H1 (cell line): Measurements from ENCODE around the gene FBXL16. TPM values are rescaled to one million over a fixed set of nuclear protein-coding genes. Genes with fewer than 3 reads are reported as not detected.

ENCODE experiments used
- CTCF ChIA-PET: fragments of 300-600 bp; sonication (Branson Sonifier 250); formaldehyde crosslinking; loops from one replicate; lab custom pipeline; 2021; ENCODE audit not compliant: partially characterized antibody; lab: Charles Lee
- POLR2A ChIA-PET: fragments of 300-600 bp; sonication (Branson Sonifier 250); formaldehyde crosslinking; loops from one replicate; lab custom pipeline; 2021; ENCODE audit warnings: inconsistent platforms; ENCODE audit not compliant: partially characterized antibody; lab: Charles Lee
- DNase-seq, 2 experiments: peaks; one replicate each; pipeline versions ENCODE4 v3.0.0 to v3.0.0-alpha.2; 2010 to 2022; ENCODE audit warnings: low spot score in 2 of 2, low read depth in 1 of 2, mixed read lengths in 1 of 2
- FAIRE-seq: peaks from 2 replicates; lab custom pipeline; 2011; peaks lifted over from hg19 to GRCh38; lab: Jason Lieb, UNC
- H2AFZ ChIP-seq: 2 replicates; pipeline ENCODE4 v1.8.1; 2012; ENCODE audit warnings: low read length, inconsistent platforms
- H2AK5ac ChIP-seq: 2 replicates; pipeline ENCODE4 v1.6.1; 2013; ENCODE audit warnings: low read depth, low read length
- H2BK120ac ChIP-seq: replicated peaks from 2 replicates; pipeline ENCODE3; 2013; ENCODE audit warnings: low read depth, low read length, inconsistent platforms
- H2BK12ac ChIP-seq: 2 replicates; pipeline ENCODE4 v1.6.1; 2013; ENCODE audit warnings: low read depth, low read length
- H2BK15ac ChIP-seq: 2 replicates; pipeline ENCODE4 v1.6.1; 2013; ENCODE audit warnings: low read length
- H2BK20ac ChIP-seq: 2 replicates; pipeline ENCODE4 v1.6.1; 2013; ENCODE audit warnings: low read length
- H2BK5ac ChIP-seq: 2 replicates; pipeline ENCODE4 v1.6.1; 2013; ENCODE audit warnings: low read depth, low read length
- H3K14ac ChIP-seq: 2 replicates; pipeline ENCODE4 v1.6.1; 2013; ENCODE audit warnings: inconsistent platforms; ENCODE audit not compliant: insufficient read length
- H3K18ac ChIP-seq: 2 replicates; pipeline ENCODE4 v1.6.1; 2013; ENCODE audit warnings: low read length; ENCODE audit errors: extremely low read depth
- H3K23ac ChIP-seq: 2 replicates; pipeline ENCODE4 v1.6.1; 2013; ENCODE audit warnings: inconsistent platforms; ENCODE audit not compliant: insufficient read length
- H3K23me2 ChIP-seq: 2 replicates; pipeline ENCODE4 v1.6.1; 2013; ENCODE audit warnings: low read depth, low read length
- H3K27ac ChIP-seq: 2 replicates; pipeline ENCODE4 v1.6.1; 2011; ENCODE audit warnings: low read depth, low read length, inconsistent platforms
- H3K27me3 ChIP-seq, 4 experiments: replicated peaks in 1 of 4; 1 replicate in 1 of 4; 2 replicates in 3 of 4; pipeline versions ENCODE4 v1.6.1 to v1.8.1; 2011 to 2013; ENCODE audit warnings: low read length in 3 of 4, mild to moderate bottlenecking in 3 of 4, inconsistent platforms in 2 of 4, mixed read lengths in 2 of 4, moderate library complexity in 1 of 4; ENCODE audit not compliant: control insufficient read depth in 3 of 4, insufficient read depth in 3 of 4; ENCODE audit errors: extremely low read depth in 1 of 4
- H3K36me3 ChIP-seq, 4 experiments: 2 replicates each; pipeline versions ENCODE4 v1.6.1 to v1.8.1; 2011 to 2013; ENCODE audit warnings: mild to moderate bottlenecking in 4 of 4, low read length in 3 of 4, moderate library complexity in 2 of 4, control low read depth in 1 of 4, inconsistent platforms in 1 of 4; ENCODE audit not compliant: insufficient read depth in 4 of 4, control insufficient read depth in 2 of 4
- H3K4ac ChIP-seq: replicated peaks from 2 replicates; pipeline ENCODE3; 2013; ENCODE audit warnings: low read length, low read depth, mixed read lengths, inconsistent platforms; ENCODE audit not compliant: insufficient read length
- H3K4me1 ChIP-seq, 4 experiments: replicated peaks in 1 of 4; 1 replicate in 1 of 4; 2 replicates in 3 of 4; pipeline versions ENCODE4 v1.6.1 to v1.8.1; 2011 to 2013; ENCODE audit warnings: low read length in 3 of 4, inconsistent platforms in 2 of 4, mixed read lengths in 1 of 4; ENCODE audit not compliant: insufficient read depth in 4 of 4, control insufficient read depth in 3 of 4
- H3K4me2 ChIP-seq, 2 experiments: 2 replicates each; pipeline versions ENCODE4 v1.6.1 to v1.8.1; 2011 to 2013; ENCODE audit warnings: low read depth in 2 of 2, low read length in 2 of 2, control low read depth in 1 of 2, inconsistent platforms in 1 of 2, mild to moderate bottlenecking in 1 of 2; ENCODE audit not compliant: insufficient read depth in 1 of 2
- H3K4me3 ChIP-seq, 4 experiments: fragments of 200-600, 300-600 bp in 1 of 4; sonication (generic), shearing (Covaris generic), sonication (Bioruptor Twin) in 1 of 4; 2 replicates each; pipeline versions ENCODE4 v1.5.1 to v1.8.1; 2011 to 2016; ENCODE audit warnings: low read length in 4 of 4, low read depth in 3 of 4, control low read depth in 2 of 4, inconsistent platforms in 2 of 4, mild to moderate bottlenecking in 2 of 4, mixed read lengths in 1 of 4, moderate library complexity in 1 of 4; ENCODE audit not compliant: insufficient read depth in 2 of 4; ENCODE audit errors: extremely low read depth in 1 of 4
- H3K56ac ChIP-seq: replicated peaks from 2 replicates; pipeline ENCODE3; 2013; ENCODE audit warnings: low read depth, mild to moderate bottlenecking, mixed read lengths, low read length, inconsistent platforms; ENCODE audit not compliant: insufficient read length
- H3K79me1 ChIP-seq: 2 replicates; pipeline ENCODE4 v1.6.1; 2013; ENCODE audit warnings: low read depth, low read length, control low read depth
- H3K79me2 ChIP-seq, 2 experiments: 2 replicates each; pipeline versions ENCODE4 v1.6.1 to v1.8.1; 2012 to 2013; ENCODE audit warnings: low read length in 2 of 2, mild to moderate bottlenecking in 2 of 2, inconsistent platforms in 1 of 2; ENCODE audit not compliant: insufficient read depth in 2 of 2, control insufficient read depth in 1 of 2
- H3K9ac ChIP-seq, 4 experiments: replicated peaks in 1 of 4; 1 replicate in 1 of 4; 2 replicates in 3 of 4; pipeline versions ENCODE4 v1.6.1 to v1.8.1; 2011 to 2013; ENCODE audit warnings: low read depth in 3 of 4, low read length in 3 of 4, control low read depth in 2 of 4, mild to moderate bottlenecking in 2 of 4, moderate library complexity in 2 of 4, inconsistent platforms in 1 of 4; ENCODE audit errors: extremely low read depth in 1 of 4
- H3K9me3 ChIP-seq, 2 experiments: 2 replicates each; pipeline versions ENCODE4 v1.6.1 to v1.8.1; 2012 to 2013; ENCODE audit warnings: mild to moderate bottlenecking in 2 of 2, moderate library complexity in 2 of 2, control low read depth in 1 of 2, inconsistent platforms in 1 of 2, low read depth in 1 of 2, low read length in 1 of 2, mixed read lengths in 1 of 2; ENCODE audit not compliant: insufficient read depth in 2 of 2
- H4K20me1 ChIP-seq, 2 experiments: replicated peaks in 1 of 2; 2 replicates each; pipeline versions ENCODE3 to v1.8.1; 2011 to 2013; ENCODE audit warnings: inconsistent platforms in 2 of 2, low read length in 2 of 2, mild to moderate bottlenecking in 1 of 2; ENCODE audit not compliant: insufficient read depth in 2 of 2, control insufficient read depth in 1 of 2
- H4K5ac ChIP-seq: 2 replicates; pipeline ENCODE4 v1.6.1; 2013; ENCODE audit warnings: low read length, low read depth, mixed read lengths, inconsistent platforms; ENCODE audit not compliant: insufficient read length
- H4K8ac ChIP-seq: 2 replicates; pipeline ENCODE4 v1.8.0; 2013; ENCODE audit warnings: mild to moderate bottlenecking, moderate library complexity, low read length, inconsistent platforms; ENCODE audit not compliant: insufficient read depth; ENCODE audit errors: extremely low read depth
- H4K91ac ChIP-seq: replicated peaks from 2 replicates; pipeline ENCODE3; 2013; ENCODE audit warnings: low read length, mixed read lengths, inconsistent platforms; ENCODE audit not compliant: insufficient read length
- CTCF ChIP-seq, 3 experiments: IDR thresholded peaks; 1 replicate in 2 of 3; 2 replicates in 1 of 3; pipeline versions ENCODE4 v1.5.1 to v1.6.1; 2011; ENCODE audit warnings: low read length in 3 of 3, mild to moderate bottlenecking in 3 of 3, inconsistent platforms in 2 of 3, low read depth in 1 of 3, moderate library complexity in 1 of 3; ENCODE audit not compliant: insufficient read depth in 1 of 3; ENCODE audit errors: control extremely low read depth in 1 of 3
- KDM5A ChIP-seq: fragments of 200-600 bp; IDR thresholded peaks from 2 replicates; pipeline ENCODE4 v1.7.1; 2012; ENCODE audit warnings: mild to moderate bottlenecking, low read length, inconsistent platforms, mixed read lengths
- SIRT6 ChIP-seq: IDR thresholded peaks from one replicate; pipeline ENCODE4 v1.7.1; 2012; ENCODE audit warnings: low read length, inconsistent platforms
- WGBS, 2 experiments: shearing (Covaris generic) in 1 of 2; methylation state at CpG; one replicate each; pipeline versions ENCODE4 v1.1.6 to v1.1.7; 2013 to 2015; ENCODE audit warnings: low lambda C conversion rate in 2 of 2, mixed read lengths in 2 of 2, inconsistent platforms in 1 of 2, low coverage in 1 of 2, missing lambda C conversion rate in 1 of 2; ENCODE audit not compliant: insufficient replicate concordance in 2 of 2, insufficient coverage in 1 of 2, insufficient read length in 1 of 2; ENCODE audit errors: extremely low coverage in 1 of 2, missing lambda C conversion rate in 1 of 2; 5-methylcytosine and 5-hydroxymethylcytosine counted together
- polyA plus RNA-seq, 7 experiments: library from polyadenylated mRNA; depleted of rRNA in 3 of 7; stranded (reverse) in 5 of 7; unstranded in 2 of 7; fragments of >200 nt in 5 of 7; fragments of 200-250 nt in 2 of 7; gene quantifications; 1 replicate in 5 of 7; 2 replicates in 1 of 7; 4 replicates in 1 of 7; pipeline versions ENCODE4 v1.2.1 to v1.2.3, GENCODE V29; 2011 to 2013; ENCODE audit warnings: missing spikeins in 2 of 7, mixed read lengths in 2 of 7
- total RNA-seq: library from RNA; stranded (reverse); fragmentation: NEBNext Ultra II Directional; extraction: Animal tissue kit (Norgen Biotek cat#: 25700); gene quantifications from 2 replicates; pipeline ENCODE4 v1.2.1, GENCODE V29; 2021

FBXL16 gene
- total and polyA plus RNA-seq, 2 of the 8 experiments (the other 6 are each of a cell fraction or from before 2014, with no cell fraction given): 12.5 to 12.8 TPM

GRCh38 chr16:743794-744500 is 38.3 kb upstream of the FBXL16 start:
- Histone ChIP-seq H4K20me1 (no peaks in the 10 kb centered on the region), H3K23ac (no peak overlapping the region), H3K36me3 (no peaks in the 10 kb centered on the region), H3K9ac (no peak overlapping the region), H2BK5ac (no peak overlapping the region), H2BK120ac (no peak overlapping the region), H2BK20ac (no peak overlapping the region), H3K18ac (no peak overlapping the region), H3K79me2 (no peaks in the 10 kb centered on the region), H4K8ac (no peak overlapping the region), H2BK15ac (no peak overlapping the region), H3K4ac (no peak overlapping the region), H4K5ac (no peak overlapping the region), H2AFZ (no peak overlapping the region), H3K56ac (no peak overlapping the region), H3K23me2 (peaks cover 7% of the 10 kb centered on the region; the same call in 1 of the 2 replicates), H3K79me1 (no peaks in the 10 kb centered on the region), H3K9me3 (no peaks in the 10 kb centered on the region), H3K4me1 (peaks cover 0 to 7% (median 4%) of the 10 kb centered on the region in 4 experiments; a peak in 5 of 7 replicates), H2BK12ac (no peak overlapping the region), H3K4me2 (no peak overlapping the region), H3K27ac (no peak overlapping the region), H4K91ac (no peak overlapping the region), H3K27me3 (no peaks in the 10 kb centered on the region), H3K14ac (no peak overlapping the region)
- ChIA-PET CTCF (interaction anchor here (0.6 to 35.8 kb wide), 20 partner anchors 8 to 693 kb away, joined by 3 to 977 read pairs (median 4); partner anchors contain the start of genes ANTKMT, CCDC78, CHTF18 and FBXL16), POLR2A (interaction anchor here (0.8 to 5.0 kb wide), 10 partner anchors 9 to 123 kb away, joined by 3 to 18 read pairs (median 4); no protein-coding TSS in a partner anchor)
- WGBS, 2 experiments: 88% methylated on average over 18 of the region's 21 CpGs; no CpG with 5 or more reads in 1 of the 2 experiments
- DNase-seq: no peak
- no peak for FAIRE-seq
- TF ChIP-seq KDM5A (no peak), CTCF (IDR thresholded peaks at IDR 0.05; ENCODE audit: control extremely low read depth in 1 of 3, insufficient read depth in 1 of 3, low read depth in 1 of 3, low read length in 3 of 3) (peak; percentile 44 to 62 (median 52)), SIRT6 (no peak)
- TF ChIP-seq, all 59 proteins: peak for 1
- no peak overlapping the region for H2AK5ac ChIP-seq
- no peak overlapping the region for H3K4me3 ChIP-seq
